Measurements from ENCODE around the gene AFF3. TPM values are rescaled to one million over a fixed set of nuclear protein-coding genes. Genes with fewer than 3 reads are reported as not detected.

AFF3 gene
- total RNA-seq, 1 experiment from 2014 or later: 0.61 TPM

DNA sequence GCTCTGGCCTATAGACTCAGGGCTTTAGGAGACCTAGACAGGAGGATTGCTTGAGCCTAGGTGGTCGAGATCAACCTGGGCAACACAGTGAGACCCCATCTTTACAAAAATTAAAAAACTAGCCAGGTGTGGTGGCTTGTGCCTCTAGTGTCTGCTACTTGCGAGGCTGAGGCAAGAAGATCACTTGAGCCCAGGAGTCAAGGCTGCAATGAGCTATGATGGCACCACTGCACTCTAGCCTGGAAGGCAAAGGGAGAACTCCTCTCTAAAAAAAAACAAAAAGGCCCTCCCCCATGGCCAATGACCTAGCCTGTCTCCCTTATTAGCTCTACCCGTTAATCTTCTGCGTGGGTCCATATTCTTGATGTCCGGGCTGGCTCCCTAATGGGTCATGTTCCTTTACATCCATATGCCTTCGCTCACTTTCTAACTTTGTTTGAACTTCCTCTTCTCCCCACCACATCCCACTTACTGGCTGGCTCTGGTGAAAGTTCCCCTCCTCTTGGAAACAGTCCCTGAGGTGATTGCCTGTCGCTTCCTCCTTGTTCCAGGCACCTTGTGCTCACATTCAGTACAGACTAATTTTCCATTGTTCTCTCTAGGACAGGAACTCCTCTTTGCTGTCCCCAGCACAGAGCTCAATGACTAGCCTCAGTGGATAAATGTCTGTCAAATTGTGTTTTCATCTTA lies 103.0 kb downstream of the AFF3 start:
- Histone ChIP-seq H3K79me2 (ENCODE audit: insufficient read depth, low read length) (no peaks in the 10 kb centered on the region), H3K9me3 (ENCODE audit: control insufficient read depth in 1 of 2, insufficient read depth in 1 of 2, low read depth in 1 of 2, low read length in 2 of 2) (no peaks in the 10 kb centered on the region), H3K4me1 (ENCODE audit: control insufficient read depth in 1 of 2, insufficient read depth in 2 of 2, low read length in 2 of 2) (no peaks in the 10 kb centered on the region), H3K4me2 (ENCODE audit: low read length) (no peak overlapping the region), H3K9me2 (ENCODE audit: insufficient read depth) (no peaks in the 10 kb centered on the region), H3K36me3 (ENCODE audit: control insufficient read depth in 1 of 2, insufficient read depth in 2 of 2, low read length in 2 of 2) (no peaks in the 10 kb centered on the region), H3K9ac (ENCODE audit: low read length) (no peak overlapping the region), H3K27me3 (ENCODE audit: insufficient read depth, low read length) (peaks cover 54% of the 10 kb centered on the region), H3K4me3 (replicated peaks in 1 of 2; ENCODE audit: low read depth in 1 of 2, low read length in 2 of 2) (no peak overlapping the region), H2AFZ (ENCODE audit: low read depth, low read length, poor library complexity, severe bottlenecking) (no peak overlapping the region), H3K27ac (ENCODE audit: low read depth, low read length) (no peak overlapping the region), H4K20me1 (ENCODE audit: insufficient read depth) (no peaks in the 10 kb centered on the region)
- RAD21 ChIA-PET (ENCODE audit: low non-redundant PET in 1 of 2, low total read pairs in 2 of 2, uncharacterized antibody in 2 of 2, unreplicated experiment in 2 of 2): no interaction called here
- ATAC-seq (no peak), DNase-seq (ENCODE audit: low read depth, low spot score) (no peak)
- POLR2A ChIA-PET: no interaction called here
- BruUV-seq (replicated peaks): no TSS peak
- TF ChIP-seq EZH2 (IDR thresholded peaks at IDR 0.05): no peak
- TF ChIP-seq POLR2AphosphoS5 (IDR thresholded peaks at IDR 0.05; ENCODE audit: low read depth, low read length): no peak
- no peak for TF ChIP-seq RAD21 (IDR thresholded peaks at IDR 0.05; ENCODE audit: low read depth)
- TF ChIP-seq ELF1 (IDR thresholded peaks at IDR 0.05; ENCODE audit: borderline replicate concordance, low read depth): no peak
- TF ChIP-seq YY1 (IDR thresholded peaks at IDR 0.05; ENCODE audit: extremely low read depth, insufficient replicate concordance, low read depth, low read length): no peak
- no peak for TF ChIP-seq ZNF274 (IDR thresholded peaks at IDR 0.05; ENCODE audit: low read depth, low read length)
- TF ChIP-seq CBX3 (IDR thresholded peaks at IDR 0.05; ENCODE audit: low read depth): no peak
- TF ChIP-seq, protein P1, sequence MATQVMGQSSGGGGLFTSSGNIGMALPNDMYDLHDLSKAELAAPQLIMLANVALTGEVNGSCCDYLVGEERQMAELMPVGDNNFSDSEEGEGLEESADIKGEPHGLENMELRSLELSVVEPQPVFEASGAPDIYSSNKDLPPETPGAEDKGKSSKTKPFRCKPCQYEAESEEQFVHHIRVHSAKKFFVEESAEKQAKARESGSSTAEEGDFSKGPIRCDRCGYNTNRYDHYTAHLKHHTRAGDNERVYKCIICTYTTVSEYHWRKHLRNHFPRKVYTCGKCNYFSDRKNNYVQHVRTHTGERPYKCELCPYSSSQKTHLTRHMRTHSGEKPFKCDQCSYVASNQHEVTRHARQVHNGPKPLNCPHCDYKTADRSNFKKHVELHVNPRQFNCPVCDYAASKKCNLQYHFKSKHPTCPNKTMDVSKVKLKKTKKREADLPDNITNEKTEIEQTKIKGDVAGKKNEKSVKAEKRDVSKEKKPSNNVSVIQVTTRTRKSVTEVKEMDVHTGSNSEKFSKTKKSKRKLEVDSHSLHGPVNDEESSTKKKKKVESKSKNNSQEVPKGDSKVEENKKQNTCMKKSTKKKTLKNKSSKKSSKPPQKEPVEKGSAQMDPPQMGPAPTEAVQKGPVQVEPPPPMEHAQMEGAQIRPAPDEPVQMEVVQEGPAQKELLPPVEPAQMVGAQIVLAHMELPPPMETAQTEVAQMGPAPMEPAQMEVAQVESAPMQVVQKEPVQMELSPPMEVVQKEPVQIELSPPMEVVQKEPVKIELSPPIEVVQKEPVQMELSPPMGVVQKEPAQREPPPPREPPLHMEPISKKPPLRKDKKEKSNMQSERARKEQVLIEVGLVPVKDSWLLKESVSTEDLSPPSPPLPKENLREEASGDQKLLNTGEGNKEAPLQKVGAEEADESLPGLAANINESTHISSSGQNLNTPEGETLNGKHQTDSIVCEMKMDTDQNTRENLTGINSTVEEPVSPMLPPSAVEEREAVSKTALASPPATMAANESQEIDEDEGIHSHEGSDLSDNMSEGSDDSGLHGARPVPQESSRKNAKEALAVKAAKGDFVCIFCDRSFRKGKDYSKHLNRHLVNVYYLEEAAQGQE (IDR thresholded peaks at IDR 0.05; ENCODE audit: low read depth): no peak
- no peak for TF ChIP-seq SP1 (IDR thresholded peaks at IDR 0.05; ENCODE audit: low read depth)
- TF ChIP-seq EGR1 (IDR thresholded peaks at IDR 0.05; ENCODE audit: low read depth): no peak
- TF ChIP-seq JUND (IDR thresholded peaks at IDR 0.05): no peak
- TF ChIP-seq TCF7L2 (IDR thresholded peaks at IDR 0.05; ENCODE audit: borderline replicate concordance, extremely low read depth, insufficient read depth, insufficient read length): no peak
- TF ChIP-seq FOSL1 (IDR thresholded peaks at IDR 0.05; ENCODE audit: low read depth): no peak
- TF ChIP-seq, protein P2, sequence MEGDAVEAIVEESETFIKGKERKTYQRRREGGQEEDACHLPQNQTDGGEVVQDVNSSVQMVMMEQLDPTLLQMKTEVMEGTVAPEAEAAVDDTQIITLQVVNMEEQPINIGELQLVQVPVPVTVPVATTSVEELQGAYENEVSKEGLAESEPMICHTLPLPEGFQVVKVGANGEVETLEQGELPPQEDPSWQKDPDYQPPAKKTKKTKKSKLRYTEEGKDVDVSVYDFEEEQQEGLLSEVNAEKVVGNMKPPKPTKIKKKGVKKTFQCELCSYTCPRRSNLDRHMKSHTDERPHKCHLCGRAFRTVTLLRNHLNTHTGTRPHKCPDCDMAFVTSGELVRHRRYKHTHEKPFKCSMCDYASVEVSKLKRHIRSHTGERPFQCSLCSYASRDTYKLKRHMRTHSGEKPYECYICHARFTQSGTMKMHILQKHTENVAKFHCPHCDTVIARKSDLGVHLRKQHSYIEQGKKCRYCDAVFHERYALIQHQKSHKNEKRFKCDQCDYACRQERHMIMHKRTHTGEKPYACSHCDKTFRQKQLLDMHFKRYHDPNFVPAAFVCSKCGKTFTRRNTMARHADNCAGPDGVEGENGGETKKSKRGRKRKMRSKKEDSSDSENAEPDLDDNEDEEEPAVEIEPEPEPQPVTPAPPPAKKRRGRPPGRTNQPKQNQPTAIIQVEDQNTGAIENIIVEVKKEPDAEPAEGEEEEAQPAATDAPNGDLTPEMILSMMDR (IDR thresholded peaks at IDR 0.05 in 2 of 3, conservative IDR thresholded peaks at IDR 0.05 in 1 of 3; ENCODE audit: borderline replicate concordance in 1 of 3, insufficient read depth in 1 of 3, low read depth in 2 of 3, low read length in 2 of 3): no peak
- TF ChIP-seq SIN3A (IDR thresholded peaks at IDR 0.05; ENCODE audit: low read depth): no peak
- TF ChIP-seq, protein P3, sequence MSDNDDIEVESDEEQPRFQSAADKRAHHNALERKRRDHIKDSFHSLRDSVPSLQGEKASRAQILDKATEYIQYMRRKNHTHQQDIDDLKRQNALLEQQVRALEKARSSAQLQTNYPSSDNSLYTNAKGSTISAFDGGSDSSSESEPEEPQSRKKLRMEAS (IDR thresholded peaks at IDR 0.05): no peak
- TF ChIP-seq ZBTB33 (IDR thresholded peaks at IDR 0.05; ENCODE audit: extremely low read depth, insufficient replicate concordance, low read length): no peak
- no peak for TF ChIP-seq CEBPB (IDR thresholded peaks at IDR 0.05; ENCODE audit: low read depth)
- intact Hi-C loops (cut with micrococcal nuclease): loop anchor here (5.0 kb wide), 1 partner anchor 52 kb away; no protein-coding TSS in a partner anchor
- CTCF ChIA-PET: no interaction called here

Data from HCT116 (cell line).